ENCODE data around the gene HLA-DQA1.

DNA sequence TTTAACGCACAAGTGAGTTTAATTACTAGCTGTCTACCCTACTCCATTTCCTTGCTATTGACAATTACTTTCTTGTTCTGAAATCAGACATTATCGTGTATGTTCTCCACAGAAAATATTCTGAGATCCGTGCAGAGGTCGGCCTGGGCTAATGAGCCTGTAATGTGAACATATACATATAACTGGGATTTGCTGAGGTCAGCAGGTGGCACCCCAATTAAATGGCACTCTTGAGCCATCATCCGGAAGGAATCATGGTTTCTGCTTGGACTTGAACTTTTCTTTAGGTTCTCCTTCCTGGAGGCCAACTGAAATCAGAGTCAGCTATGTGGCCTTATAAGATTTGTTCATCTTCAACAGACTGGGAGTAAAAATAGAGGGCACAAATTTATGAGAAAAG, 25.6 kb downstream of the HLA-DQA1 start:
- TF ChIP-seq, protein P1, sequence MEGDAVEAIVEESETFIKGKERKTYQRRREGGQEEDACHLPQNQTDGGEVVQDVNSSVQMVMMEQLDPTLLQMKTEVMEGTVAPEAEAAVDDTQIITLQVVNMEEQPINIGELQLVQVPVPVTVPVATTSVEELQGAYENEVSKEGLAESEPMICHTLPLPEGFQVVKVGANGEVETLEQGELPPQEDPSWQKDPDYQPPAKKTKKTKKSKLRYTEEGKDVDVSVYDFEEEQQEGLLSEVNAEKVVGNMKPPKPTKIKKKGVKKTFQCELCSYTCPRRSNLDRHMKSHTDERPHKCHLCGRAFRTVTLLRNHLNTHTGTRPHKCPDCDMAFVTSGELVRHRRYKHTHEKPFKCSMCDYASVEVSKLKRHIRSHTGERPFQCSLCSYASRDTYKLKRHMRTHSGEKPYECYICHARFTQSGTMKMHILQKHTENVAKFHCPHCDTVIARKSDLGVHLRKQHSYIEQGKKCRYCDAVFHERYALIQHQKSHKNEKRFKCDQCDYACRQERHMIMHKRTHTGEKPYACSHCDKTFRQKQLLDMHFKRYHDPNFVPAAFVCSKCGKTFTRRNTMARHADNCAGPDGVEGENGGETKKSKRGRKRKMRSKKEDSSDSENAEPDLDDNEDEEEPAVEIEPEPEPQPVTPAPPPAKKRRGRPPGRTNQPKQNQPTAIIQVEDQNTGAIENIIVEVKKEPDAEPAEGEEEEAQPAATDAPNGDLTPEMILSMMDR (IDR thresholded peaks at IDR 0.05), result no peak
- TF ChIP-seq EZH2phosphoT487 (IDR thresholded peaks at IDR 0.05) (no peak), EZH2 (IDR thresholded peaks at IDR 0.05) (no peak)

All from neural progenitor cell (in vitro differentiated cells).